Astrocyte (in vitro differentiated cells and primary cell): Measurements from ENCODE around the gene NOS1AP. TPM values are rescaled to one million over a fixed set of nuclear protein-coding genes. Genes with fewer than 3 reads are reported as not detected.
A peak's percentile ranks its signal among the peaks of the same experiment; 100 is the strongest.

Experiments
- DNase-seq: peaks from one replicate; pipeline ENCODE4 v3.0.0-alpha.2; 2010; ENCODE audit warnings: low read depth
- FAIRE-seq: peaks from 2 replicates; lab custom pipeline; 2011; peaks lifted over from hg19 to GRCh38; lab: Jason Lieb, UNC
- H2AFZ ChIP-seq: 2 replicates; pipeline ENCODE4 v1.6.0; 2012; ENCODE audit warnings: low read depth, low read length, inconsistent platforms
- H3K27ac ChIP-seq: 2 replicates; pipeline ENCODE4 v1.5.1; 2011; ENCODE audit warnings: low read depth, low read length, inconsistent platforms
- H3K27me3 ChIP-seq: 2 replicates; pipeline ENCODE4 v1.6.0; 2011; ENCODE audit warnings: low read length, inconsistent platforms; ENCODE audit not compliant: insufficient read depth
- H3K36me3 ChIP-seq: 2 replicates; pipeline ENCODE4 v1.5.1; 2011; ENCODE audit warnings: low read length, inconsistent platforms; ENCODE audit not compliant: insufficient read depth
- H3K4me1 ChIP-seq: 2 replicates; pipeline ENCODE4 v1.5.1; 2011; ENCODE audit warnings: low read length, inconsistent platforms; ENCODE audit not compliant: insufficient read depth
- H3K4me2 ChIP-seq: 2 replicates; pipeline ENCODE4 v1.6.0; 2012; ENCODE audit warnings: low read length, inconsistent platforms
- H3K4me3 ChIP-seq: 2 replicates; pipeline ENCODE4 v1.5.1; 2011; ENCODE audit warnings: low read depth, mild to moderate bottlenecking, low read length, inconsistent platforms; ENCODE audit not compliant: insufficient read depth
- H3K79me2 ChIP-seq: 2 replicates; pipeline ENCODE4 v1.6.0; 2012; ENCODE audit warnings: mild to moderate bottlenecking, low read length, inconsistent platforms; ENCODE audit not compliant: insufficient read depth
- H3K9ac ChIP-seq: 2 replicates; pipeline ENCODE4 v1.6.0; 2012; ENCODE audit warnings: mild to moderate bottlenecking, low read length, inconsistent platforms
- H3K9me3 ChIP-seq: 2 replicates; pipeline ENCODE4 v1.5.1; 2012; ENCODE audit warnings: low read depth, mild to moderate bottlenecking, low read length, inconsistent platforms; ENCODE audit not compliant: insufficient read depth
- H4K20me1 ChIP-seq: 2 replicates; pipeline ENCODE4 v1.6.0; 2012; ENCODE audit warnings: low read length, inconsistent platforms; ENCODE audit not compliant: insufficient read depth
- H3K27ac Mint-ChIP-seq: one replicate; pipeline ENCODE4 v1.8.0; 2021; ENCODE audit warnings: mild to moderate bottlenecking, mixed read lengths; ENCODE audit not compliant: unreplicated experiment
- H3K27me3 Mint-ChIP-seq: one replicate; pipeline ENCODE4 v1.8.0; 2021; ENCODE audit warnings: low read depth, mixed read lengths; ENCODE audit not compliant: unreplicated experiment
- H3K36me3 Mint-ChIP-seq: one replicate; pipeline ENCODE4 v1.8.0; 2021; ENCODE audit warnings: low read depth, mixed read lengths; ENCODE audit not compliant: unreplicated experiment
- H3K4me1 Mint-ChIP-seq: one replicate; pipeline ENCODE4 v1.8.0; 2021; ENCODE audit warnings: low read depth, mixed read lengths; ENCODE audit not compliant: unreplicated experiment
- H3K4me3 Mint-ChIP-seq: one replicate; pipeline ENCODE4 v1.8.0; 2021; ENCODE audit warnings: mild to moderate bottlenecking, moderate library complexity, mixed read lengths; ENCODE audit not compliant: unreplicated experiment
- H3K9me3 Mint-ChIP-seq: one replicate; pipeline ENCODE4 v1.8.0; 2021; ENCODE audit warnings: mild to moderate bottlenecking, mixed read lengths; ENCODE audit not compliant: unreplicated experiment
- EZH2 ChIP-seq: IDR thresholded peaks from 2 replicates; pipeline ENCODE4 v1.6.1; 2012; ENCODE audit warnings: mild to moderate bottlenecking, low read length, inconsistent platforms; ENCODE audit not compliant: insufficient read depth
- total RNA-seq: library from RNA; stranded (reverse); gene quantifications from 2 replicates; pipeline ENCODE4 v1.2.1, GENCODE V29; 2021
- TF ChIP-seq, protein P1 (sequence below): IDR thresholded peaks from 2 replicates; pipeline ENCODE4 v1.5.1; 2011; ENCODE audit warnings: low read depth, mild to moderate bottlenecking, inconsistent platforms, low read length, moderate library complexity; ENCODE audit not compliant: insufficient read depth

The NOS1AP gene
- total RNA-seq, 1 donor from 2014 or later = 1.2 TPM

GRCh38 chr1:162373072-162373427, 303.6 kb downstream of the NOS1AP start:
- H3K27me3 Mint-ChIP-seq = peaks cover 3% of the 10 kb centered on the region
- TF ChIP-seq, protein P1, sequence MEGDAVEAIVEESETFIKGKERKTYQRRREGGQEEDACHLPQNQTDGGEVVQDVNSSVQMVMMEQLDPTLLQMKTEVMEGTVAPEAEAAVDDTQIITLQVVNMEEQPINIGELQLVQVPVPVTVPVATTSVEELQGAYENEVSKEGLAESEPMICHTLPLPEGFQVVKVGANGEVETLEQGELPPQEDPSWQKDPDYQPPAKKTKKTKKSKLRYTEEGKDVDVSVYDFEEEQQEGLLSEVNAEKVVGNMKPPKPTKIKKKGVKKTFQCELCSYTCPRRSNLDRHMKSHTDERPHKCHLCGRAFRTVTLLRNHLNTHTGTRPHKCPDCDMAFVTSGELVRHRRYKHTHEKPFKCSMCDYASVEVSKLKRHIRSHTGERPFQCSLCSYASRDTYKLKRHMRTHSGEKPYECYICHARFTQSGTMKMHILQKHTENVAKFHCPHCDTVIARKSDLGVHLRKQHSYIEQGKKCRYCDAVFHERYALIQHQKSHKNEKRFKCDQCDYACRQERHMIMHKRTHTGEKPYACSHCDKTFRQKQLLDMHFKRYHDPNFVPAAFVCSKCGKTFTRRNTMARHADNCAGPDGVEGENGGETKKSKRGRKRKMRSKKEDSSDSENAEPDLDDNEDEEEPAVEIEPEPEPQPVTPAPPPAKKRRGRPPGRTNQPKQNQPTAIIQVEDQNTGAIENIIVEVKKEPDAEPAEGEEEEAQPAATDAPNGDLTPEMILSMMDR = no peak
- no peak for TF ChIP-seq EZH2
- no peak overlapping the region for H3K27ac ChIP-seq
- H3K79me2 ChIP-seq = no peaks in the 10 kb centered on the region
- H3K36me3 ChIP-seq = no peaks in the 10 kb centered on the region
- no peak overlapping the region for H3K27ac Mint-ChIP-seq
- no peaks in the 10 kb centered on the region for H3K36me3 Mint-ChIP-seq
- H3K4me2 ChIP-seq = no peak overlapping the region
- peaks cover 20% of the 10 kb centered on the region for H3K4me1 ChIP-seq
- no peaks in the 10 kb centered on the region for H3K27me3 ChIP-seq
- H2AFZ ChIP-seq = no peak overlapping the region
- no peak overlapping the region for H3K4me3 ChIP-seq
- H3K4me3 Mint-ChIP-seq = no peak overlapping the region
- no peak for FAIRE-seq
- no peak for DNase-seq
- H4K20me1 ChIP-seq = no peaks in the 10 kb centered on the region
- peaks cover 19% of the 10 kb centered on the region for H3K4me1 Mint-ChIP-seq
- H3K9ac ChIP-seq = no peak overlapping the region
- H3K9me3 ChIP-seq = no peaks in the 10 kb centered on the region
- H3K9me3 Mint-ChIP-seq = no peaks in the 10 kb centered on the region

DNA sequence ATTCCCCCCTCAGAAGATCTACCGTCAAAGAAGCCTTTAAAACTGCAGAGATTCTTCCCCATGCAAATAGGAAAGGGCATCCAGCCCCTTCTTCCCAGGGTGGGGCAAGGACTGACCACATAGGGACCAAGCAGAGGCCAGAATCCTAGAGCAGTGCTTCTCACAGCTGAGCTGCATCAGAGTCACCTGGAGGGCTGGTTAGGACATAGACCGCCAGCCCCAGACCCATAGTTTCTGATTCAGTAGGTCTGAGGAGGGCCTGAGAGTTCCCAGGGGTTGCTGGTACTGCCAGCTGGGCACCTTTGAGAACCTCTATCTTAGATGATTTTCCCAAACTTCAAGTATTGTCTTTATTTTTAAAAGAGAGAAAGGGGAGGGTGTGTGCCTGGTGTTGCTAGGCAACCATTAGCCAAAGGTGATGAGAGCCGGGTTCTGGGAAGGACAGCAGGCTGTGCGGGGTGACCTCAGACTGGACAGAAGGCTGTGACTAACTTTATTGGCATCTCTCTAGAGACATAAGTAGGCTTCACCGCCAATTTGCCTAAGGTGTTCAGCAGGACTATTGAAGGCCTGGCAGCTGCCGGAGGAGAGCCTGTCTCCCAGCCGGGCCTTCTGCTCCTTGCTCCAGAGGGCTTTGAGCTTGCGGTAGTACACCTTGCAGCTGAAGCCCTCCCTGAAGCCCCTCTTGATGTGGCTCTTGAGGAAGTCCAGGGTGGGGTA, 304.2 kb downstream of the NOS1AP start:
- no peaks in the 10 kb centered on the region for H3K9me3 ChIP-seq
- H3K27me3 ChIP-seq = no peaks in the 10 kb centered on the region

More for the DNA sequence above, 304.2 kb downstream of the NOS1AP start:
- H3K27ac Mint-ChIP-seq = peak overlapping the region; percentile 74
- H3K4me1 Mint-ChIP-seq = peaks cover 19% of the 10 kb centered on the region
- Histone ChIP-seq H3K79me2 (no peaks in the 10 kb centered on the region), H3K27ac (no peak overlapping the region), H3K9ac (no peak overlapping the region), H3K36me3 (no peaks in the 10 kb centered on the region), H4K20me1 (no peaks in the 10 kb centered on the region), H3K4me2 (peak overlapping the region; percentile 42), H3K4me1 (peaks cover 20% of the 10 kb centered on the region), H3K4me3 (no peak overlapping the region), H2AFZ (no peak overlapping the region)
- H3K27me3 Mint-ChIP-seq = peaks cover 5% of the 10 kb centered on the region
- H3K9me3 Mint-ChIP-seq = no peaks in the 10 kb centered on the region
- no peak for FAIRE-seq
- no peaks in the 10 kb centered on the region for H3K36me3 Mint-ChIP-seq
- H3K4me3 Mint-ChIP-seq = peak overlapping the region; percentile 13
- peak; percentile 73 for DNase-seq
- TF ChIP-seq, protein P1 = no peak
- TF ChIP-seq EZH2 = no peak
